CD4-positive, alpha-beta memory T cell (primary cell): Measurements from ENCODE around the gene TMPRSS2. TPM values are rescaled to one million over a fixed set of nuclear protein-coding genes. Genes with fewer than 3 reads are reported as not detected.

ENCODE experiments used
- CTCF ChIA-PET: fragments of 350-600 bp; sonication (Branson Sonifier 250); formaldehyde crosslinking; loops from one replicate; lab custom pipeline; 2021; ENCODE audit warnings: inconsistent platforms; ENCODE audit not compliant: partially characterized antibody; lab: Charles Lee
- POLR2A ChIA-PET: fragments of 350-600 bp; sonication (Branson Sonifier 250); formaldehyde crosslinking; loops from one replicate; lab custom pipeline; 2021; ENCODE audit not compliant: partially characterized antibody; lab: Charles Lee
- DNase-seq, 5 donors: peaks; one replicate each; pipeline versions ENCODE4 v3.0.0 to v3.0.0-alpha.2; 2020 to 2022; ENCODE audit warnings: mixed read lengths in 1 of 5
- H3K27ac ChIP-seq: one replicate; pipeline ENCODE4 v1.7.0; 2013; ENCODE audit warnings: low read depth, low read length
- H3K27me3 ChIP-seq: 2 replicates; pipeline ENCODE4 v1.7.0; 2013; ENCODE audit warnings: mild to moderate bottlenecking, low read length, moderate library complexity; ENCODE audit not compliant: insufficient read depth
- H3K36me3 ChIP-seq: 2 replicates; pipeline ENCODE4 v1.7.0; 2013; ENCODE audit warnings: mild to moderate bottlenecking, low read length, moderate library complexity; ENCODE audit not compliant: insufficient read depth
- H3K4me1 ChIP-seq: 2 replicates; pipeline ENCODE4 v1.7.0; 2013; ENCODE audit warnings: mild to moderate bottlenecking, low read length, moderate library complexity; ENCODE audit not compliant: insufficient read depth
- H3K4me3 ChIP-seq, 2 donors: one replicate each; pipeline ENCODE4 v1.7.0; 2013; ENCODE audit warnings: low read length in 2 of 2, mild to moderate bottlenecking in 1 of 2
- H3K9me3 ChIP-seq, 2 donors: one replicate each; pipeline ENCODE4 v1.7.0; 2013; ENCODE audit warnings: low read length in 2 of 2, control low read depth in 1 of 2; ENCODE audit not compliant: control insufficient read depth in 1 of 2
- H3K27ac Mint-ChIP-seq, 7 donors: one replicate each; pipeline ENCODE4 v1.8.0; 2020 to 2021; ENCODE audit warnings: mixed read lengths in 7 of 7, mild to moderate bottlenecking in 6 of 7, inconsistent platforms in 3 of 7, moderate library complexity in 3 of 7
- H3K27me3 Mint-ChIP-seq, 2 donors: one replicate each; pipeline ENCODE4 v1.8.0; 2020 to 2021; ENCODE audit warnings: mixed read lengths in 2 of 2
- H3K36me3 Mint-ChIP-seq, 2 donors: one replicate each; pipeline ENCODE4 v1.8.0; 2020 to 2021; ENCODE audit warnings: mixed read lengths in 2 of 2, inconsistent platforms in 1 of 2, mild to moderate bottlenecking in 1 of 2
- H3K4me1 Mint-ChIP-seq, 4 donors: one replicate each; pipeline ENCODE4 v1.8.0; 2020 to 2021; ENCODE audit warnings: mixed read lengths in 4 of 4, mild to moderate bottlenecking in 1 of 4
- H3K4me3 Mint-ChIP-seq, 8 donors: one replicate each; pipeline ENCODE4 v1.8.0; 2020 to 2021; ENCODE audit warnings: mixed read lengths in 8 of 8, mild to moderate bottlenecking in 7 of 8, moderate library complexity in 6 of 8, inconsistent platforms in 3 of 8
- H3K9me3 Mint-ChIP-seq, 8 donors: one replicate each; pipeline ENCODE4 v1.8.0; 2020 to 2021; ENCODE audit warnings: mixed read lengths in 8 of 8, mild to moderate bottlenecking in 5 of 8, inconsistent platforms in 3 of 8, moderate library complexity in 1 of 8
- intact Hi-C: fragments of 100-400 bp; cut with micrococcal nuclease; formaldehyde crosslinking; loops from one replicate; pipeline ENCODE4 v1.15.1; 2023
- polyA plus RNA-seq, 2 donors: library from polyadenylated mRNA; unstranded; fragments of 300-500 nt; fragmentation: Illumina TruSeq; gene quantifications; one replicate each; pipeline ENCODE4 v1.2.3, GENCODE V29; 2021
- total RNA-seq, 2 experiments: library from RNA; stranded (reverse); gene quantifications; one replicate each; pipeline ENCODE4 v1.2.3, GENCODE V29; 2021

Gene TMPRSS2
- total and polyA plus RNA-seq, 4 experiments from 2014 or later: not detected

DNA sequence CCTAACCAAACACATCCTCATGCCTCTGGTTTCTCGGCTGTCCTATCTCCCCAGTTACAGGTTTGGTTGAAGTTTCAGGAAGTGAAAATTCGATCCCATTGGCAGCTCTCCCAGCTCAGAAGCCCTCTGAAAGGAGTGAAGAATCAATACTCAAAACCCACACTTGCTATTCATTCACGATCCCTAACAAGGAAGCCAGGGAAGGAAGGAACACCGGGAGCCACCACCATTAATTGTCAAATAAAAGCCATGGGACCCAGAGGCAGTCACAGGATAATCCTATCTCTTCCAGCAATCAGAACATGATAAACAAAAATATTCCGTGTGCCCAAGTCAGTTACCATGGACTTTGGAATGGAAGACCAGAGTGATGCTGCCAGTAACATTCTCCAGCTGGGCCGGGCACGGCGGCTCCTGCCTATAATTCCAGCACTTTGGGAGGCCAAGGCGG is 7.0 kb downstream of the TMPRSS2 start:
- POLR2A ChIA-PET: no interaction called here
- intact Hi-C loops: no loop called here

DNA sequence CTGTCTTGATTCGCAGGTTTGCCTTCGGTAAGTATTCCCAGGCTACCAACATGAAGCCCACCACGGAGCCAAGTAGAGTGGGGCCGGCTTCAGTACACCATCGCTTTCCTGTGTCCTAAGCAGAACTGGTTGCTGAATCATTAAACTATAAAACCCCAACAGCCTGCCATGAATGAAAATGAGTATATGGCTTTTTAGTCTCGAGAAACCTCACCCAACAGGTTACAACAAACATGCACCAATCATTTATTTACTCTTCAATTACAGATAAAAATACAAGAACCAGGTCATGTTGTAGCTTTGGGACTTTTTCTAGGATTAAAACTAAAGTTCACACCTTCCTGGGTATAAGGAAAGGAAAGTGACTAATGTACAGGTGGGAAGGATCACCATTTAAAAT is 7.6 kb downstream of the TMPRSS2 start:
- H3K27me3 Mint-ChIP-seq: peaks cover 16 to 26% of the 10 kb centered on the region in 2 donors
- POLR2A ChIA-PET: no interaction called here

More for the DNA sequence above, 7.0 kb downstream of the TMPRSS2 start:
- Mint-ChIP-seq H3K9me3 (no peaks in the 10 kb centered on the region), H3K27me3 (peaks cover 20 to 29% of the 10 kb centered on the region in 2 donors), H3K4me3 (no peak overlapping the region), H3K4me1 (peaks cover 0 to 6% (median 5%) of the 10 kb centered on the region in 4 donors), H3K27ac (no peak overlapping the region), H3K36me3 (no peaks in the 10 kb centered on the region)
- CTCF ChIA-PET: no interaction called here
- Histone ChIP-seq H3K27me3 (peaks cover 3% of the 10 kb centered on the region), H3K27ac (no peak overlapping the region), H3K4me3 (no peak overlapping the region), H3K4me1 (no peaks in the 10 kb centered on the region), H3K9me3 (no peaks in the 10 kb centered on the region), H3K36me3 (no peaks in the 10 kb centered on the region)
- no peak for DNase-seq

DNA sequence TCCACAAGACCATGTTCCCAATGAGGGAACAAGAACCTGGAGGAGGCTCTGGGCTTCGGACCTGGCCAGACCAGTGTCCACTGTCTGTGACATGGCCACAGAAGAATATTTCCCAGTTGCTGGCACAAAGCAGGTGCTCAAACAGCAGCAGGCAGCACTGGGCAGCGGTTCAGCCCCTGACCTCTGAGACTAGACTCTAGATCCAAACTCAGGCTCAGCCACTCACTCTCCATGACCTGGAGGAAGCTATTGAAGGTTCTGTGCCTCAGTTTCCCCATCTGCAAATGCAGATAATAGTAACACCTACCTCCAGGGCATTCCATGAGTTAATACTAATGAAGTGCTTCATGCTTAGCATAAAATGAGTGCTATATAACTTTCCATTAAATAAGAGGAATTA is 8.0 kb downstream of the TMPRSS2 start:
- ChIA-PET POLR2A (no interaction called here), CTCF (no interaction called here)
- Mint-ChIP-seq H3K36me3 (no peaks in the 10 kb centered on the region), H3K9me3 (no peaks in the 10 kb centered on the region), H3K4me3 (no peak overlapping the region), H3K4me1 (peaks cover 0 to 6% (median 5%) of the 10 kb centered on the region in 4 donors), H3K27me3 (peaks cover 16 to 26% of the 10 kb centered on the region in 2 donors), H3K27ac (no peak overlapping the region)
- no peak for DNase-seq
- Histone ChIP-seq H3K4me3 (no peak overlapping the region), H3K9me3 (no peaks in the 10 kb centered on the region), H3K36me3 (no peaks in the 10 kb centered on the region), H3K27me3 (no peaks in the 10 kb centered on the region), H3K27ac (no peak overlapping the region), H3K4me1 (no peaks in the 10 kb centered on the region)
- intact Hi-C loops: no loop called here

More for the DNA sequence above, 7.6 kb downstream of the TMPRSS2 start:
- no peak overlapping the region for H3K4me3 Mint-ChIP-seq
- Histone ChIP-seq H3K9me3 (no peaks in the 10 kb centered on the region), H3K27ac (no peak overlapping the region), H3K36me3 (no peaks in the 10 kb centered on the region), H3K27me3 (no peaks in the 10 kb centered on the region), H3K4me3 (no peak overlapping the region), H3K4me1 (no peaks in the 10 kb centered on the region)
- H3K27ac Mint-ChIP-seq: no peak overlapping the region
- no peaks in the 10 kb centered on the region for H3K36me3 Mint-ChIP-seq
- peaks cover 0 to 6% (median 5%) of the 10 kb centered on the region in 4 donors for H3K4me1 Mint-ChIP-seq
- DNase-seq: no peak
- CTCF ChIA-PET: no interaction called here
- intact Hi-C loops: no loop called here
- H3K9me3 Mint-ChIP-seq: no peaks in the 10 kb centered on the region

DNA sequence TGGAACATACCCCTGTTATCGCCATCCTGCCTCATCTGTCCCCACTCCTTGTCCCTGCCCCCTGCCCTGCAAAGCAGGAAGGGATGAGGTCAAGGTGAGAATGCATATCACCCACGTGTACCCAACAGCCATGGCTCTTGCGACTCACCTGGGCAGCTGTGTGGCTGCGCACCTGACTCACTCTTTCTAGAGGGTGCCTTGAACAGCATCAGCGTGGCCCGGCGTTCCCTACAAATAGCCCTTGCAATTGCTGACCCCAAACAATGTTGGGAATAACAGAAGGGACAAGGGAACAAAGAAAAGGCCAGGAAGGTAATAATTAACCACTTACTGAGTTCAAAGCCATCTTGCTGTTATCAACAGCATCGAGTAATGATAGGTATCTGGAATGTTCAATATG is 10.2 kb downstream of the TMPRSS2 start:
- Mint-ChIP-seq H3K4me1 (no peaks in the 10 kb centered on the region), H3K4me3 (no peak overlapping the region), H3K27me3 (peaks cover 10 to 23% of the 10 kb centered on the region in 2 donors), H3K9me3 (no peaks in the 10 kb centered on the region), H3K36me3 (no peaks in the 10 kb centered on the region), H3K27ac (no peak overlapping the region)
- Histone ChIP-seq H3K27me3 (no peaks in the 10 kb centered on the region), H3K27ac (no peak overlapping the region), H3K36me3 (no peaks in the 10 kb centered on the region), H3K9me3 (no peaks in the 10 kb centered on the region), H3K4me1 (no peaks in the 10 kb centered on the region), H3K4me3 (no peak overlapping the region)
- intact Hi-C loops: no loop called here
- DNase-seq: no peak
- POLR2A ChIA-PET: no interaction called here
- CTCF ChIA-PET: no interaction called here

DNA sequence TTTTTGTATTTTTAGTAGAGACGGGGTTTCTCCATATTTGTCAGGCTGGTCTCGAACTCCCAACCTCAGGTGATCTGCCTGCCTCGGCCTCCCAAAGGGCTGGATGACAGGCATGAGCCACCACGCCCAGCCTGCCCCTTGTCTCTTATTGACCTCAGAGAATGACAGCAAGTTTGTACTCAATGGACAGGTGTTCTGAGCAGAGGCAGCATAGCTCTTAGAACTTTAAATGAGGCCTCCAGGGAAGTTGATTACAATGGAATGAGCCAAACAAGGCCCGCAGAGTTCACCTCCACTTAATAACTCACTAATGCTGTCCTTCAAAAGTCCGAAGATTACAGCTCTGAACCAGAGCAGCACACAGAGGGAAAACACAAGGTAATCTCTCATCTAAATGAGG is 10.9 kb downstream of the TMPRSS2 start:
- H3K4me3 ChIP-seq: no peak overlapping the region
- ChIA-PET POLR2A (no interaction called here), CTCF (no interaction called here)
- Mint-ChIP-seq H3K9me3 (no peaks in the 10 kb centered on the region), H3K36me3 (no peaks in the 10 kb centered on the region), H3K4me3 (no peak overlapping the region), H3K27ac (no peak overlapping the region), H3K27me3 (peaks cover 8 to 23% of the 10 kb centered on the region in 2 donors), H3K4me1 (no peaks in the 10 kb centered on the region)
- no peak overlapping the region for H3K27ac ChIP-seq
- H3K9me3 ChIP-seq: no peaks in the 10 kb centered on the region
- H3K27me3 ChIP-seq: no peaks in the 10 kb centered on the region
- H3K36me3 ChIP-seq: no peaks in the 10 kb centered on the region
- intact Hi-C loops: no loop called here
- H3K4me1 ChIP-seq: no peaks in the 10 kb centered on the region
- no peak for DNase-seq

DNA sequence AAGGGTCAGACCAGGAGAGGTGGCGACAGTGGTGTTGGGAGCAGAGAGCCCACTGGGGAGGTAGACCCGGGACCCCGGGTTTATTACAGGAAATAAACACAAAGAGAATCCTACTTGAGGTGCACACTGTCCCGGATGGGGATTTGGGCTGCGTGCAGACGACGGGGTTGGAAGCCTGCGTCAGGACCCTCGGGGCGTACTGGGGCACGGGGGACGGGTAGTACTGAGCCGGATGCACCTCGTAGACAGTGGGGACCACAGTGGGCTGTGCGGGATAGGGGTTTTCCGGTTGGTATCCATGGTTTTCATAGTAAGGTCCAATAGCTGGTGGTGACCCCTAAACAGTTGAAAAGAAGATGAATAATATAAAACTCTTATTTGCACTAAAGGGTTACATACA is 13.7 kb downstream of the TMPRSS2 start:
- H3K27me3 Mint-ChIP-seq: peaks cover 11 to 14% of the 10 kb centered on the region in 2 donors

DNA sequence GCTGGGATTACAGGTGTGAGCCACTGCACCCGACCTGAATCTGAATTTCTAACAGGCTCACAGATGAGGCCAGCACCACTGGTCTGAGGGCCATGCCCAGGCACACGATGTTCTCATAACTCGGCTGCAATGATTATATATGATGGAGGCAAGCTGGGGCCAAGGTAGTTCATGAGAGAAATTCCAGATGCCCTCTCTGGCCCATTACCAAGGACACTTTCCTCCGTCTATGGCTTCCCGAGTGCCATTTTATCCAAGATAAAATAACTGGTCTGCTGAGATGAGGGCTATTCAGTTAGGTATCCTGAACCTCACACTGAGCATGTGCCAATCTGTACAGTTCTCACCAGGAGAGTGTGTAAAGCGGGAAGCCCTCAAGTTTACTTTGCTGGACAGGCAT is 16.5 kb downstream of the TMPRSS2 start:
- ChIA-PET POLR2A (no interaction called here), CTCF (no interaction called here)
- Histone ChIP-seq H3K36me3 (no peaks in the 10 kb centered on the region), H3K4me1 (no peaks in the 10 kb centered on the region), H3K27me3 (no peaks in the 10 kb centered on the region), H3K4me3 (no peak overlapping the region), H3K27ac (no peak overlapping the region), H3K9me3 (no peaks in the 10 kb centered on the region)
- Mint-ChIP-seq H3K9me3 (no peaks in the 10 kb centered on the region), H3K4me3 (no peak overlapping the region), H3K36me3 (no peaks in the 10 kb centered on the region), H3K27me3 (peaks cover 19 to 21% of the 10 kb centered on the region in 2 donors), H3K4me1 (no peaks in the 10 kb centered on the region), H3K27ac (no peak overlapping the region)
- intact Hi-C loops: no loop called here
- no peak for DNase-seq

More for the DNA sequence above, 13.7 kb downstream of the TMPRSS2 start:
- Mint-ChIP-seq H3K4me3 (no peak overlapping the region), H3K27ac (peak overlapping the region in 1 of 7 donors; percentile 25), H3K36me3 (no peaks in the 10 kb centered on the region), H3K9me3 (no peaks in the 10 kb centered on the region), H3K4me1 (no peaks in the 10 kb centered on the region)
- Histone ChIP-seq H3K27me3 (no peaks in the 10 kb centered on the region), H3K9me3 (no peaks in the 10 kb centered on the region), H3K27ac (no peak overlapping the region), H3K36me3 (no peaks in the 10 kb centered on the region), H3K4me3 (no peak overlapping the region), H3K4me1 (no peaks in the 10 kb centered on the region)
- ChIA-PET POLR2A (no interaction called here), CTCF (no interaction called here)
- intact Hi-C loops: no loop called here
- DNase-seq: no peak

DNA sequence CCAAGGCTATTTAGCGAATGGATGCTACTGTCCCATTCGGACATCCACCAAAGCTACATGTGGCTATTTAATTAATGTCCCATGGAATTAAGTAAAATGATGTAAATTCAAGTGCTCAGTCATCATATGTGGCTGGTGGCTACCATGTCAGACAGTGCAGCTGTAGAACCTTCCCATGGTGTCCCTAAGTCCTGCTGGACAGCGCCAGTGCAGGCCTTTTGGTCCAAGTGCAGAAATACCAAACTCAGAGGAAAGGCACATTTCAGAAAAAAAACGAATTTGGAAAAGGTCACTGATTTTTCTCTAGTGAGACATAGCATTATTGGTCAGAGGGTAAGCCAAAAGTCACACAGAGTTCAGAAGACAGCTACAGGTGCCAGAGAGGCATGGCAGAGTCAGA is 17.6 kb downstream of the TMPRSS2 start:
- CTCF ChIA-PET: no interaction called here
- Histone ChIP-seq H3K4me3 (no peak overlapping the region), H3K4me1 (no peaks in the 10 kb centered on the region), H3K9me3 (no peaks in the 10 kb centered on the region), H3K27me3 (no peaks in the 10 kb centered on the region), H3K36me3 (no peaks in the 10 kb centered on the region), H3K27ac (no peak overlapping the region)
- H3K36me3 Mint-ChIP-seq: no peaks in the 10 kb centered on the region
- no peaks in the 10 kb centered on the region for H3K4me1 Mint-ChIP-seq
- intact Hi-C loops: no loop called here
- POLR2A ChIA-PET: no interaction called here
- no peak overlapping the region for H3K4me3 Mint-ChIP-seq
- no peak for DNase-seq
- H3K27me3 Mint-ChIP-seq: peaks cover 18 to 21% of the 10 kb centered on the region in 2 donors
- no peaks in the 10 kb centered on the region for H3K9me3 Mint-ChIP-seq
- H3K27ac Mint-ChIP-seq: no peak overlapping the region
